ENCODE data around the gene COL6A5. TPM values are rescaled to one million over a fixed set of nuclear protein-coding genes. Genes with fewer than 3 reads are reported as not detected.

The COL6A5 gene
- total and polyA plus RNA-seq, 9 of the 15 experiments (the other 6 are each of a cell fraction or from before 2014, with no cell fraction given): 1.5 to 9.7 (median 5.6) TPM

DNA sequence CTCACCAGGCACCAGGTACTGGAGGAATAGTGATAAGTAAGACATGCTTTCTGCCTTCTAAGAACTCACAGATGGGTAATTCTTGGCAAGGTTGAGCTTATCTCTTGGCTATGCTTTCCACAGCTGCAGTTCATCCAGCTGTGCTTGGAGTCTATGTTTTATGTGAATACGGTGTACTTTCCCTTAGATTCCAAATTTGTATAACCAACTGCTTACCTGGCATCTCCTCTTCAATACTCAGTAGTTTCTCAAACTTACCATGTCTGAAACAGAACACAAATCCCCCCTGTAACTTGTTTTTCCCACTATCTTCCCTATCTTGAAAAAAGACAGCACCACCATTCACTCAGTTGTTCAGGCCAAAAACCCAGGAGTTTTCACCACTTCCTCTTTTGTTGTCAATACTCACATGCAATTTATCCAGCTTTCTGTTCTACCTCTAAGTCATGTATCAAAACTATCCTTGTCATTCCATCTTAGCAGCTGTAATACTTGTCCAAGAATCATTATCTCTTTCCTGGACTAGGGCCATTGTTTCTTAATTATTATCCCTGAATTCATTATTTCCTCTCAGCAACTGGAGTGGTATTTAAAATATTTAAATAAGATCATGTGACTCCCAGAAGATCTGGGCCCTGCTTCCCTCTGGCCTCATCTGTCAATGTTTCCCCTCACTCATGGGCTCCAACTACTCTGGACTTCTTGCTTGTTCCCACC, 32.6 kb downstream of the COL6A5 start (continued):
- no peak for TF ChIP-seq BCLAF1 (IDR thresholded peaks at IDR 0.05; ENCODE audit: borderline replicate concordance in 1 of 2, control insufficient read depth in 1 of 2, low read depth in 2 of 2, low read length in 1 of 2)
- TF ChIP-seq HNRNPUL1 (IDR thresholded peaks at IDR 0.05; ENCODE audit: low read length): no peak
- TF ChIP-seq, protein P1, sequence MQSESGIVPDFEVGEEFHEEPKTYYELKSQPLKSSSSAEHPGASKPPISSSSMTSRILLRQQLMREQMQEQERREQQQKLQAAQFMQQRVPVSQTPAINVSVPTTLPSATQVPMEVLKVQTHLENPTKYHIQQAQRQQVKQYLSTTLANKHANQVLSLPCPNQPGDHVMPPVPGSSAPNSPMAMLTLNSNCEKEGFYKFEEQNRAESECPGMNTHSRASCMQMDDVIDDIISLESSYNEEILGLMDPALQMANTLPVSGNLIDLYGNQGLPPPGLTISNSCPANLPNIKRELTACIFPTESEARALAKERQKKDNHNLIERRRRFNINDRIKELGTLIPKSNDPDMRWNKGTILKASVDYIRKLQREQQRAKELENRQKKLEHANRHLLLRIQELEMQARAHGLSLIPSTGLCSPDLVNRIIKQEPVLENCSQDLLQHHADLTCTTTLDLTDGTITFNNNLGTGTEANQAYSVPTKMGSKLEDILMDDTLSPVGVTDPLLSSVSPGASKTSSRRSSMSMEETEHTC (IDR thresholded peaks at IDR 0.05): no peak
- TF ChIP-seq, protein P2, sequence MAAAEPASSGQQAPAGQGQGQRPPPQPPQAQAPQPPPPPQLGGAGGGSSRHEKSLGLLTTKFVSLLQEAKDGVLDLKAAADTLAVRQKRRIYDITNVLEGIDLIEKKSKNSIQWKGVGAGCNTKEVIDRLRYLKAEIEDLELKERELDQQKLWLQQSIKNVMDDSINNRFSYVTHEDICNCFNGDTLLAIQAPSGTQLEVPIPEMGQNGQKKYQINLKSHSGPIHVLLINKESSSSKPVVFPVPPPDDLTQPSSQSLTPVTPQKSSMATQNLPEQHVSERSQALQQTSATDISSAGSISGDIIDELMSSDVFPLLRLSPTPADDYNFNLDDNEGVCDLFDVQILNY (CRISPR knock-in tag; IDR thresholded peaks at IDR 0.05): no peak
- TF ChIP-seq, protein P3, sequence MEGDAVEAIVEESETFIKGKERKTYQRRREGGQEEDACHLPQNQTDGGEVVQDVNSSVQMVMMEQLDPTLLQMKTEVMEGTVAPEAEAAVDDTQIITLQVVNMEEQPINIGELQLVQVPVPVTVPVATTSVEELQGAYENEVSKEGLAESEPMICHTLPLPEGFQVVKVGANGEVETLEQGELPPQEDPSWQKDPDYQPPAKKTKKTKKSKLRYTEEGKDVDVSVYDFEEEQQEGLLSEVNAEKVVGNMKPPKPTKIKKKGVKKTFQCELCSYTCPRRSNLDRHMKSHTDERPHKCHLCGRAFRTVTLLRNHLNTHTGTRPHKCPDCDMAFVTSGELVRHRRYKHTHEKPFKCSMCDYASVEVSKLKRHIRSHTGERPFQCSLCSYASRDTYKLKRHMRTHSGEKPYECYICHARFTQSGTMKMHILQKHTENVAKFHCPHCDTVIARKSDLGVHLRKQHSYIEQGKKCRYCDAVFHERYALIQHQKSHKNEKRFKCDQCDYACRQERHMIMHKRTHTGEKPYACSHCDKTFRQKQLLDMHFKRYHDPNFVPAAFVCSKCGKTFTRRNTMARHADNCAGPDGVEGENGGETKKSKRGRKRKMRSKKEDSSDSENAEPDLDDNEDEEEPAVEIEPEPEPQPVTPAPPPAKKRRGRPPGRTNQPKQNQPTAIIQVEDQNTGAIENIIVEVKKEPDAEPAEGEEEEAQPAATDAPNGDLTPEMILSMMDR (IDR thresholded peaks at IDR 0.05 in 2 of 3, conservative IDR thresholded peaks at IDR 0.05 in 1 of 3; ENCODE audit: insufficient read depth in 2 of 3, low read depth in 1 of 3, low read length in 3 of 3): no peak
- TF ChIP-seq ZNF77 (CRISPR knock-in tag; IDR thresholded peaks at IDR 0.05): no peak
- TF ChIP-seq HMBOX1 (IDR thresholded peaks at IDR 0.05): peak; percentile 33; the same call in 1 of the 2 replicates
- no peak for TF ChIP-seq CHD2 (IDR thresholded peaks at IDR 0.05; ENCODE audit: low read depth, low read length)
- TF ChIP-seq NFIC (IDR thresholded peaks at IDR 0.05): peak; percentile 60
- TF ChIP-seq KDM5B (IDR thresholded peaks at IDR 0.05; ENCODE audit: insufficient replicate concordance, low read depth, low read length): no peak
- peak; percentile 59; the same call in 1 of the 2 replicates for TF ChIP-seq DPF2 (IDR thresholded peaks at IDR 0.05)
- TF ChIP-seq, protein P4, sequence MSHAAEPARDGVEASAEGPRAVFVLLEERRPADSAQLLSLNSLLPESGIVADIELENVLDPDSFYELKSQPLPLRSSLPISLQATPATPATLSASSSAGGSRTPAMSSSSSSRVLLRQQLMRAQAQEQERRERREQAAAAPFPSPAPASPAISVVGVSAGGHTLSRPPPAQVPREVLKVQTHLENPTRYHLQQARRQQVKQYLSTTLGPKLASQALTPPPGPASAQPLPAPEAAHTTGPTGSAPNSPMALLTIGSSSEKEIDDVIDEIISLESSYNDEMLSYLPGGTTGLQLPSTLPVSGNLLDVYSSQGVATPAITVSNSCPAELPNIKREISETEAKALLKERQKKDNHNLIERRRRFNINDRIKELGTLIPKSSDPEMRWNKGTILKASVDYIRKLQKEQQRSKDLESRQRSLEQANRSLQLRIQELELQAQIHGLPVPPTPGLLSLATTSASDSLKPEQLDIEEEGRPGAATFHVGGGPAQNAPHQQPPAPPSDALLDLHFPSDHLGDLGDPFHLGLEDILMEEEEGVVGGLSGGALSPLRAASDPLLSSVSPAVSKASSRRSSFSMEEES (CRISPR knock-in tag; IDR thresholded peaks at IDR 0.05): peak; percentile 71
- no peak for TF ChIP-seq CBFB (CRISPR knock-in tag; IDR thresholded peaks at IDR 0.05)
- TF ChIP-seq CBFA2T2 (conservative IDR thresholded peaks at IDR 0.05): peak; percentile 80
- TF ChIP-seq ZNF561 (CRISPR knock-in tag; conservative IDR thresholded peaks at IDR 0.05): no peak

All from K562 (cell line).